Panc1 (cell line): ENCODE measurements around the gene OPTC. TPM values are rescaled to one million over a fixed set of nuclear protein-coding genes. Genes with fewer than 3 reads are reported as not detected.

Source experiments
- ATAC-seq: fragments of 200-7000 bp; cut with Tn5 transposase; 2 replicates; pipeline ENCODE4 v1.9.1; 2020; ENCODE audit warnings: mild to moderate bottlenecking, moderate library complexity
- BruUV-seq: library from RNA; stranded (reverse); fragments of 400-500 nt; replicated peaks from 2 replicates; lab custom pipeline; 2021; lab: Mats Ljungman, UMichigan
- CTCF ChIA-PET: fragments of 300-600 bp; sonication (Branson Sonifier 250); formaldehyde crosslinking; loops from one replicate; lab custom pipeline; 2022; ENCODE audit warnings: antibody characterized with exemption; lab: Charles Lee
- POLR2A ChIA-PET: fragments of 300-600 bp; sonication (Branson Sonifier 250); formaldehyde crosslinking; loops from one replicate; lab custom pipeline; 2022; ENCODE audit warnings: antibody characterized with exemption; lab: Charles Lee
- DNase-seq: peaks from one replicate; pipeline ENCODE4 v3.0.0-alpha.2; 2010; ENCODE audit warnings: low read depth, low spot score
- H3K27ac ChIP-seq: 2 replicates; pipeline ENCODE4 v1.5.1; 2011; ENCODE audit warnings: mild to moderate bottlenecking, low read length, inconsistent platforms
- H3K27me3 ChIP-seq: fragments of 200-500 bp; sonication (Bioruptor generic); 2 replicates; pipeline ENCODE4 v1.6.0; 2014; ENCODE audit warnings: low read length, inconsistent platforms; ENCODE audit not compliant: control insufficient read depth, insufficient read depth
- H3K36me3 ChIP-seq: fragments of 200-500 bp; sonication (Bioruptor generic); 2 replicates; pipeline ENCODE4 v1.5.1; 2014; ENCODE audit warnings: inconsistent platforms, mild to moderate bottlenecking, low read length, moderate library complexity; ENCODE audit not compliant: control insufficient read depth, insufficient read depth
- H3K4me1 ChIP-seq: 2 replicates; pipeline ENCODE4 v1.5.1; 2011; ENCODE audit warnings: inconsistent platforms, mild to moderate bottlenecking, low read length, moderate library complexity; ENCODE audit not compliant: control insufficient read depth, insufficient read depth
- H3K4me3 ChIP-seq, 2 experiments: 2 replicates each; pipeline ENCODE4 v1.5.1; 2011 to 2012; ENCODE audit warnings: low read depth in 2 of 2, low read length in 2 of 2, mild to moderate bottlenecking in 2 of 2, inconsistent platforms in 1 of 2, moderate library complexity in 1 of 2
- H3K9me3 ChIP-seq: fragments of 200-500 bp; sonication (Bioruptor generic); 2 replicates; pipeline ENCODE4 v1.5.1; 2014; ENCODE audit warnings: low read depth, mild to moderate bottlenecking, inconsistent platforms, low read length, moderate library complexity; ENCODE audit not compliant: control insufficient read depth, insufficient read depth
- POLR2AphosphoS5 ChIP-seq: IDR thresholded peaks from 2 replicates; pipeline ENCODE4 v1.6.1; 2012; ENCODE audit warnings: mild to moderate bottlenecking, low read depth, low read length, moderate library complexity
- SIN3A ChIP-seq: IDR thresholded peaks from 2 replicates; pipeline ENCODE4 v1.6.1; 2012; ENCODE audit warnings: low read depth, mild to moderate bottlenecking, low read length, moderate library complexity, borderline replicate concordance; ENCODE audit not compliant: insufficient read depth
- TCF7L2 ChIP-seq: IDR thresholded peaks from 2 replicates; pipeline ENCODE4 v1.6.1; 2011; ENCODE audit warnings: mild to moderate bottlenecking, low read depth, low read length, inconsistent platforms
- in situ Hi-C: cut with HindIII; loops from 2 replicates; pipeline ENCODE4 v1.10.0; 2016; ENCODE audit warnings: low sequenced_read_pairs, low pct_unique_long_range_greater_than_20kb
- intact Hi-C: fragments of 100-400 bp; cut with micrococcal nuclease; formaldehyde crosslinking; loops from one replicate; pipeline ENCODE4 v1.10.0; 2022; ENCODE audit not compliant: unreplicated experiment
- total RNA-seq: library from RNA; stranded (reverse); gene quantifications from one replicate; pipeline ENCODE4 v1.2.1, GENCODE V29; 2021; ENCODE audit not compliant: unreplicated experiment
- TF ChIP-seq, protein P1 (sequence below): fragments of 450-650 bp; IDR thresholded peaks from 2 replicates; pipeline ENCODE4 v1.5.1; 2017; ENCODE audit warnings: mild to moderate bottlenecking
- TF ChIP-seq, protein P2 (sequence below), 2 experiments: IDR thresholded peaks; 2 replicates each; pipeline ENCODE4 v1.6.1; 2011 to 2012; ENCODE audit warnings: low read depth in 2 of 2, control low read depth in 1 of 2, low read length in 1 of 2, mild to moderate bottlenecking in 1 of 2, moderate library complexity in 1 of 2; ENCODE audit not compliant: insufficient read depth in 1 of 2

Gene OPTC
- total RNA-seq, 1 experiment from 2014 or later = not detected

DNA sequence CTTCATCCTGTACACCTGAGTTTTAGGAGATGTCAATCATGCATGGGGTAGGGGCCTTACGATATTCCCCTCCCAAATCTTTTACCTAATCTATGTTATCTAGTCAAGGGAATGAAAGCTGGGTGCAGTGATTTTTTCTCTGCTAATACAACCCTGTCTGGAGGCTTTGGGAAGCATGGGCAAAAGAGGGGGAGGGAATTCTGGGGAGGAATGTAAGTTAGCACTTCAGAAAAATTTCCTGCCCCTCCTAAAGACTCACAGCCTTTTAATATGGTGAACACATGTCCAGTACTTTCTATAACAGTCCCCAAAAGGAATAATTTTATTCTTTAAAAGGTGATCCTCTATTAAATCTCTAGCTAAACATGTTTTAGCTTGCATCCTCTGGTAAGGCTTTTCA, 44.0 kb upstream of the OPTC start:
- Histone ChIP-seq H3K27me3 (peaks cover 39% of the 10 kb centered on the region), H3K27ac (no peak overlapping the region), H3K4me3 (no peak overlapping the region), H3K9me3 (no peaks in the 10 kb centered on the region), H3K36me3 (no peaks in the 10 kb centered on the region), H3K4me1 (no peaks in the 10 kb centered on the region)
- no TSS peak for BruUV-seq
- CTCF ChIA-PET = no interaction called here
- TF ChIP-seq TCF7L2 (no peak), POLR2AphosphoS5 (no peak), SIN3A (no peak)
- TF ChIP-seq, protein P1, sequence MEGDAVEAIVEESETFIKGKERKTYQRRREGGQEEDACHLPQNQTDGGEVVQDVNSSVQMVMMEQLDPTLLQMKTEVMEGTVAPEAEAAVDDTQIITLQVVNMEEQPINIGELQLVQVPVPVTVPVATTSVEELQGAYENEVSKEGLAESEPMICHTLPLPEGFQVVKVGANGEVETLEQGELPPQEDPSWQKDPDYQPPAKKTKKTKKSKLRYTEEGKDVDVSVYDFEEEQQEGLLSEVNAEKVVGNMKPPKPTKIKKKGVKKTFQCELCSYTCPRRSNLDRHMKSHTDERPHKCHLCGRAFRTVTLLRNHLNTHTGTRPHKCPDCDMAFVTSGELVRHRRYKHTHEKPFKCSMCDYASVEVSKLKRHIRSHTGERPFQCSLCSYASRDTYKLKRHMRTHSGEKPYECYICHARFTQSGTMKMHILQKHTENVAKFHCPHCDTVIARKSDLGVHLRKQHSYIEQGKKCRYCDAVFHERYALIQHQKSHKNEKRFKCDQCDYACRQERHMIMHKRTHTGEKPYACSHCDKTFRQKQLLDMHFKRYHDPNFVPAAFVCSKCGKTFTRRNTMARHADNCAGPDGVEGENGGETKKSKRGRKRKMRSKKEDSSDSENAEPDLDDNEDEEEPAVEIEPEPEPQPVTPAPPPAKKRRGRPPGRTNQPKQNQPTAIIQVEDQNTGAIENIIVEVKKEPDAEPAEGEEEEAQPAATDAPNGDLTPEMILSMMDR = no peak
- ATAC-seq = no peak
- intact Hi-C loops = no loop called here
- in situ Hi-C loops = no loop called here
- POLR2A ChIA-PET = no interaction called here
- DNase-seq = no peak

DNA sequence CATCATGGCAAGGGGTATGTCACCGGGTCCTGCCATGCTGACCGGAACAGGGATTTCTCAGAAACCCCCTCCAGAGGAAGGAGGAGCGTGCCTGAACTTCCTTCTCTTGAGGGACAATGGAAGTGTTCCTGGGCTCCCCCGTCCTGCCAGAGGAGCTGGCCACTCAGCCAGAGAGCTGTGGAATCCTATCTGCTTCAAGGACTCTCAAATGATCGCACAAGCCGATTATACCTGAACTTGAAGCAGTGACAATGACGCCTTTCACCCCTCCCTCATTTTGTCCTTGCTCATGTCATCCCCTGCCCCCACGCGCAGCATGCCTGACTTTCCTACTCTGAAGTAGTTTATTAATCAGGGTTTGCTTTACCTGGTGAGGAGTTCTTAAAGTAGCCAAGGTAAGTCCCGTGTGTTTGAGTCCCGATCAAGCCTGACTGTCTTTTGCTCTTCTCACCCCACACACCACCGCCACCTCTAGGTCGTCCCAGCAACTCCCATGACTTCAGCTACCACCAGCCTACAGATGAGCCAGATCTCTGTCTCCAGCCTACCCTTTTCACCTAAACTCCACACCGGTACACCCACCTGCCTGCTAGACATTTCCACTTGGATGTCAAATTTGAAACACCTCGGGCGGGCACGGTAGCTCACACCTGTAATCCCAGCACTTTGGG, 43.3 kb upstream of the OPTC start:
- no peaks in the 10 kb centered on the region for H3K9me3 ChIP-seq
- H3K27me3 ChIP-seq = peaks cover 39% of the 10 kb centered on the region
- no peaks in the 10 kb centered on the region for H3K36me3 ChIP-seq
- H3K27ac ChIP-seq = no peak overlapping the region
- POLR2A ChIA-PET = no interaction called here
- DNase-seq (no peak), ATAC-seq (no peak)
- in situ Hi-C loops (no loop called here), intact Hi-C loops (no loop called here)
- CTCF ChIA-PET = interaction anchor here (0.6 kb wide), 1 partner anchor 874 kb away, joined by 3 read pairs; no protein-coding TSS in a partner anchor
- no TSS peak for BruUV-seq
- no peak overlapping the region for H3K4me3 ChIP-seq
- H3K4me1 ChIP-seq = no peaks in the 10 kb centered on the region
- no peak for TF ChIP-seq POLR2AphosphoS5
- TF ChIP-seq, protein P1 = no peak
- TF ChIP-seq, protein P2, sequence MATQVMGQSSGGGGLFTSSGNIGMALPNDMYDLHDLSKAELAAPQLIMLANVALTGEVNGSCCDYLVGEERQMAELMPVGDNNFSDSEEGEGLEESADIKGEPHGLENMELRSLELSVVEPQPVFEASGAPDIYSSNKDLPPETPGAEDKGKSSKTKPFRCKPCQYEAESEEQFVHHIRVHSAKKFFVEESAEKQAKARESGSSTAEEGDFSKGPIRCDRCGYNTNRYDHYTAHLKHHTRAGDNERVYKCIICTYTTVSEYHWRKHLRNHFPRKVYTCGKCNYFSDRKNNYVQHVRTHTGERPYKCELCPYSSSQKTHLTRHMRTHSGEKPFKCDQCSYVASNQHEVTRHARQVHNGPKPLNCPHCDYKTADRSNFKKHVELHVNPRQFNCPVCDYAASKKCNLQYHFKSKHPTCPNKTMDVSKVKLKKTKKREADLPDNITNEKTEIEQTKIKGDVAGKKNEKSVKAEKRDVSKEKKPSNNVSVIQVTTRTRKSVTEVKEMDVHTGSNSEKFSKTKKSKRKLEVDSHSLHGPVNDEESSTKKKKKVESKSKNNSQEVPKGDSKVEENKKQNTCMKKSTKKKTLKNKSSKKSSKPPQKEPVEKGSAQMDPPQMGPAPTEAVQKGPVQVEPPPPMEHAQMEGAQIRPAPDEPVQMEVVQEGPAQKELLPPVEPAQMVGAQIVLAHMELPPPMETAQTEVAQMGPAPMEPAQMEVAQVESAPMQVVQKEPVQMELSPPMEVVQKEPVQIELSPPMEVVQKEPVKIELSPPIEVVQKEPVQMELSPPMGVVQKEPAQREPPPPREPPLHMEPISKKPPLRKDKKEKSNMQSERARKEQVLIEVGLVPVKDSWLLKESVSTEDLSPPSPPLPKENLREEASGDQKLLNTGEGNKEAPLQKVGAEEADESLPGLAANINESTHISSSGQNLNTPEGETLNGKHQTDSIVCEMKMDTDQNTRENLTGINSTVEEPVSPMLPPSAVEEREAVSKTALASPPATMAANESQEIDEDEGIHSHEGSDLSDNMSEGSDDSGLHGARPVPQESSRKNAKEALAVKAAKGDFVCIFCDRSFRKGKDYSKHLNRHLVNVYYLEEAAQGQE (IDR thresholded peaks at IDR 0.05; ENCODE audit: insufficient read depth in 1 of 2, low read depth in 2 of 2, low read length in 1 of 2) = no peak
